Endothelial cell of umbilical vein (primary cell): Measurements from ENCODE around the gene KRTAP2-3. TPM values are rescaled to one million over a fixed set of nuclear protein-coding genes. Genes with fewer than 3 reads are reported as not detected.
"Not testable (repeated sequence)": the region's sequence is repeated elsewhere in the genome, so short reads cannot be mapped to it uniquely, and the experiment has no call there.

Source experiments
- BruUV-seq: library from RNA; stranded (reverse); fragments of 400-500 nt; replicated peaks from 2 replicates; lab custom pipeline; 2021; lab: Mats Ljungman, UMichigan
- CTCF ChIA-PET: fragments of 300-600, 350-600 bp; sonication (Branson Sonifier 250); formaldehyde crosslinking; loops from one replicate; lab custom pipeline; 2021; ENCODE audit warnings: antibody characterized with exemption, inconsistent platforms; lab: Charles Lee
- POLR2A ChIA-PET: fragments of 300-600, 350-600 bp; sonication (Branson Sonifier 250); formaldehyde crosslinking; loops from one replicate; lab custom pipeline; 2021; ENCODE audit warnings: antibody characterized with exemption, inconsistent platforms; lab: Charles Lee
- DNase-seq: peaks from one replicate; pipeline ENCODE4 v3.0.0-alpha.2; 2011; ENCODE audit warnings: low read depth, low spot score
- FAIRE-seq: peaks from 2 replicates; lab custom pipeline; 2011; peaks lifted over from hg19 to GRCh38; lab: Jason Lieb, UNC
- H2AFZ ChIP-seq: 2 replicates; pipeline ENCODE4 v1.6.0; 2012; ENCODE audit warnings: low read depth, low read length, control low read depth, inconsistent platforms
- H3K27ac ChIP-seq: 2 replicates; pipeline ENCODE4 v1.5.1; 2011; ENCODE audit warnings: low read depth, mild to moderate bottlenecking, control low read depth, low read length, moderate library complexity; ENCODE audit not compliant: insufficient read depth
- H3K27me3 ChIP-seq, 2 experiments: 2 replicates each; pipeline versions ENCODE4 v1.6.0 to v1.6.1; 2011; ENCODE audit warnings: low read length in 2 of 2, mixed read lengths in 1 of 2; ENCODE audit not compliant: control insufficient read depth in 2 of 2, insufficient read depth in 2 of 2
- H3K36me3 ChIP-seq, 2 experiments: 2 replicates in 1 of 2; 3 replicates in 1 of 2; pipeline ENCODE4 v1.5.1; 2011; ENCODE audit warnings: low read length in 2 of 2, mild to moderate bottlenecking in 1 of 2, moderate library complexity in 1 of 2; ENCODE audit not compliant: control insufficient read depth in 2 of 2, insufficient read depth in 2 of 2; ENCODE audit errors: extremely low read depth in 1 of 2
- H3K4me1 ChIP-seq: 3 replicates; pipeline ENCODE4 v1.5.1; 2011; ENCODE audit warnings: mild to moderate bottlenecking, low read length; ENCODE audit not compliant: control insufficient read depth, insufficient read depth; ENCODE audit errors: extremely low read depth
- H3K4me2 ChIP-seq: 2 replicates; pipeline ENCODE4 v1.6.1; 2011; ENCODE audit warnings: low read length, control low read depth, mixed read lengths; ENCODE audit not compliant: insufficient read depth
- H3K4me3 ChIP-seq, 3 experiments: fragments of 200-600 bp in 1 of 3; sonication (generic), shearing (Covaris generic) in 1 of 3; replicated peaks in 1 of 3; 2 replicates each; pipeline ENCODE4 v1.5.1; 2011 to 2016; ENCODE audit warnings: control low read depth in 3 of 3, low read length in 3 of 3, mild to moderate bottlenecking in 2 of 3, inconsistent platforms in 1 of 3, low read depth in 1 of 3, moderate library complexity in 1 of 3; ENCODE audit not compliant: insufficient read depth in 1 of 3
- H3K79me2 ChIP-seq: 2 replicates; pipeline ENCODE4 v1.6.0; 2012; ENCODE audit warnings: low read length, inconsistent platforms; ENCODE audit not compliant: control insufficient read depth, insufficient read depth
- H3K9ac ChIP-seq: replicated peaks from 2 replicates; pipeline ENCODE3; 2011; ENCODE audit warnings: low read length, control low read depth; ENCODE audit not compliant: insufficient read depth; ENCODE audit errors: extremely low read depth
- H3K9me1 ChIP-seq: replicated peaks from 3 replicates; pipeline ENCODE4 v1.6.0; 2011; ENCODE audit warnings: mild to moderate bottlenecking, low read length; ENCODE audit not compliant: control insufficient read depth, insufficient read depth; ENCODE audit errors: extremely low read depth
- H3K9me3 ChIP-seq: replicated peaks from 2 replicates; pipeline ENCODE4 v1.5.1; 2012; ENCODE audit warnings: low read length, inconsistent platforms; ENCODE audit not compliant: control insufficient read depth, insufficient read depth
- H4K20me1 ChIP-seq: replicated peaks from 2 replicates; pipeline ENCODE3; 2011; ENCODE audit warnings: mild to moderate bottlenecking, low read length; ENCODE audit not compliant: control insufficient read depth, insufficient read depth; ENCODE audit errors: extremely low read depth
- EZH2 ChIP-seq: IDR thresholded peaks from 2 replicates; pipeline ENCODE4 v1.6.1; 2012; ENCODE audit warnings: borderline replicate concordance, low read depth, mild to moderate bottlenecking, moderate library complexity, low read length, inconsistent platforms; ENCODE audit not compliant: severe bottlenecking
- FOS ChIP-seq: IDR thresholded peaks from 2 replicates; pipeline ENCODE4 v1.6.1; 2011; ENCODE audit warnings: mild to moderate bottlenecking, low read length, moderate library complexity, borderline replicate concordance; ENCODE audit not compliant: insufficient read depth
- GATA2 ChIP-seq: IDR thresholded peaks from 2 replicates; pipeline ENCODE4 v1.7.0; 2011; ENCODE audit warnings: low read depth, mild to moderate bottlenecking, moderate library complexity, mixed read lengths, low read length; ENCODE audit not compliant: insufficient read length, insufficient read depth
- JUN ChIP-seq: IDR thresholded peaks from 2 replicates; pipeline ENCODE4 v1.6.1; 2011; ENCODE audit warnings: borderline replicate concordance, low read depth; ENCODE audit not compliant: insufficient read length, insufficient read depth
- MAX ChIP-seq: IDR thresholded peaks from 2 replicates; pipeline ENCODE4 v1.6.1; 2011; ENCODE audit not compliant: insufficient read depth, insufficient read length
- POLR2A ChIP-seq: IDR thresholded peaks from 2 replicates; pipeline ENCODE4 v1.6.1; 2012; ENCODE audit warnings: low read depth, mild to moderate bottlenecking, control low read depth, low read length
- POLR2AphosphoS5 ChIP-seq: IDR thresholded peaks from 2 replicates; pipeline ENCODE4 v1.6.1; 2012; ENCODE audit warnings: low read depth, mild to moderate bottlenecking, control low read depth, low read length, moderate library complexity; ENCODE audit not compliant: insufficient read depth
- dilution Hi-C: fragments of 300-500 bp; cut with MboI; formaldehyde crosslinking; loops from one replicate; pipeline ENCODE4 v1.15.0; 2019; ENCODE audit warnings: low sequenced_read_pairs; ENCODE audit not compliant: extremely low pct_ligation_motif_present
- intact Hi-C: fragments of 100-400 bp; cut with micrococcal nuclease; formaldehyde crosslinking; loops from one replicate; pipeline ENCODE4 v1.10.0; 2022
- polyA plus RNA-seq, 4 experiments: library from polyadenylated mRNA; depleted of rRNA in 3 of 4; stranded (reverse) in 3 of 4; unstranded in 1 of 4; fragments of >200 nt; gene quantifications; 2 replicates each; pipeline versions ENCODE4 v1.2.1 to v1.2.3, GENCODE V29; 2011 to 2012; ENCODE audit warnings: missing spikeins in 1 of 4
- total RNA-seq: library from RNA; stranded (reverse); gene quantifications from 2 replicates; pipeline ENCODE4 v1.2.3, GENCODE V29; 2021

Gene KRTAP2-3
- total and polyA plus RNA-seq, 2 donors (not counting 3 experiments of a cell fraction or from before 2014, with no cell fraction given): not detected

GRCh38 chr17:41096055-41096454 is 36.1 kb upstream of the KRTAP2-3 start:
- Histone ChIP-seq H3K9me1 (no peaks in the 10 kb centered on the region), H3K4me2 (no peak overlapping the region), H3K4me3 (no peak overlapping the region), H2AFZ (no peak overlapping the region), H4K20me1 (no peaks in the 10 kb centered on the region), H3K36me3 (no peaks in the 10 kb centered on the region), H3K9me3 (no peaks in the 10 kb centered on the region), H3K27ac (no peak overlapping the region), H3K4me1 (peaks cover 2% of the 10 kb centered on the region), H3K27me3 (no peaks in the 10 kb centered on the region), H3K79me2 (no peaks in the 10 kb centered on the region), H3K9ac (no peak overlapping the region)
- BruUV-seq: no TSS peak
- FAIRE-seq: no peak
- no peak for TF ChIP-seq MAX
- TF ChIP-seq JUN: no peak
- no peak for TF ChIP-seq FOS
- no peak for TF ChIP-seq GATA2
- no peak for TF ChIP-seq EZH2
- no peak for TF ChIP-seq POLR2AphosphoS5
- TF ChIP-seq POLR2A: no peak
- ChIA-PET POLR2A (no interaction called here), CTCF (no interaction called here)
- no peak for DNase-seq
- dilution Hi-C loops: no loop called here
- intact Hi-C loops: no loop called here

- H3K79me2 ChIP-seq, H3K36me3 ChIP-seq, H3K27me3 ChIP-seq, H3K4me3 ChIP-seq, H2AFZ ChIP-seq, H3K27ac ChIP-seq, H3K9me3 ChIP-seq, H3K4me1 ChIP-seq, H3K9ac ChIP-seq, H3K4me2 ChIP-seq, CTCF ChIA-PET, DNase-seq, intact Hi-C loops, POLR2A ChIA-PET, H3K9me1 ChIP-seq, H4K20me1 ChIP-seq, dilution Hi-C loops, BruUV-seq: not testable (repeated sequence)
- peak; percentile 71 for FAIRE-seq
These were observed 28.9 kb upstream of the KRTAP2-3 start for GRCh38 chr17:41088760-41089352.

GRCh38 chr17:41084100-41084856 is 24.4 kb upstream of the KRTAP2-3 start, which contains the start of gene KRTAP4-7:
Gene KRTAP4-7, plus strand, starts transcription at chr17:41084150. Its CDS starts 57 bp downstream, at chr17:41084207.
- H3K27ac ChIP-seq, H3K4me2 ChIP-seq, H2AFZ ChIP-seq, BruUV-seq, dilution Hi-C loops, POLR2A ChIA-PET, H3K4me1 ChIP-seq, H3K79me2 ChIP-seq, H3K36me3 ChIP-seq, H3K9me1 ChIP-seq, H3K9me3 ChIP-seq, H3K4me3 ChIP-seq, CTCF ChIA-PET, intact Hi-C loops, DNase-seq, H3K9ac ChIP-seq, FAIRE-seq, H4K20me1 ChIP-seq, H3K27me3 ChIP-seq: not testable (repeated sequence)
